Activated CD8-positive, alpha-beta T cell treated with anti-CD3 and anti-CD28 coated beads for 36 hours (primary cell): ENCODE results near the gene CC2D1A. TPM values are rescaled to one million over a fixed set of nuclear protein-coding genes. Genes with fewer than 3 reads are reported as not detected.

ENCODE experiments used
- ATAC-seq: fragments of 200-7000 bp; cut with Tn5 transposase; one replicate; pipeline ENCODE4 v1.10.0; 2021; ENCODE audit warnings: mild to moderate bottlenecking, moderate library complexity
- CTCF ChIA-PET: fragments of 350-600 bp; sonication (Branson Sonifier 250); formaldehyde crosslinking; loops from one replicate; lab custom pipeline; 2021; ENCODE audit warnings: antibody characterized with exemption; lab: Charles Lee
- POLR2A ChIA-PET: fragments of 350-600 bp; sonication (Branson Sonifier 250); formaldehyde crosslinking; loops from one replicate; lab custom pipeline; 2021; ENCODE audit warnings: antibody characterized with exemption; lab: Charles Lee
- DNase-seq: peaks from one replicate; pipeline ENCODE4 v3.0.0-alpha.2; 2020
- H3K27ac Mint-ChIP-seq: one replicate; pipeline ENCODE4 v1.8.0; 2021; ENCODE audit warnings: mild to moderate bottlenecking, mixed read lengths
- H3K27me3 Mint-ChIP-seq: one replicate; pipeline ENCODE4 v1.8.0; 2021; ENCODE audit warnings: mixed read lengths
- H3K36me3 Mint-ChIP-seq: one replicate; pipeline ENCODE4 v1.8.0; 2021; ENCODE audit warnings: low read depth, mixed read lengths
- H3K4me1 Mint-ChIP-seq: one replicate; pipeline ENCODE4 v1.8.0; 2021; ENCODE audit warnings: low read depth, mixed read lengths
- H3K4me3 Mint-ChIP-seq: one replicate; pipeline ENCODE4 v1.8.0; 2021; ENCODE audit warnings: mild to moderate bottlenecking, moderate library complexity, mixed read lengths
- H3K9me3 Mint-ChIP-seq: one replicate; pipeline ENCODE4 v1.8.0; 2021; ENCODE audit warnings: mixed read lengths
- intact Hi-C: fragments of 100-400 bp; cut with micrococcal nuclease; formaldehyde crosslinking; loops from one replicate; pipeline ENCODE4 v1.10.0; 2022
- total RNA-seq, 2 experiments: library from RNA; stranded (reverse); gene quantifications; one replicate each; pipeline ENCODE4 v1.2.3, GENCODE V29; 2021
- TF ChIP-seq, protein P1 (sequence below): fragments of 200-600 bp; IDR thresholded peaks from one replicate; pipeline ENCODE4 v1.8.0; 2022; ENCODE audit warnings: antibody characterized with exemption, mild to moderate bottlenecking

CC2D1A gene
- total RNA-seq, 2 experiments from 2014 or later, result 22.4 to 23.8 TPM

DNA sequence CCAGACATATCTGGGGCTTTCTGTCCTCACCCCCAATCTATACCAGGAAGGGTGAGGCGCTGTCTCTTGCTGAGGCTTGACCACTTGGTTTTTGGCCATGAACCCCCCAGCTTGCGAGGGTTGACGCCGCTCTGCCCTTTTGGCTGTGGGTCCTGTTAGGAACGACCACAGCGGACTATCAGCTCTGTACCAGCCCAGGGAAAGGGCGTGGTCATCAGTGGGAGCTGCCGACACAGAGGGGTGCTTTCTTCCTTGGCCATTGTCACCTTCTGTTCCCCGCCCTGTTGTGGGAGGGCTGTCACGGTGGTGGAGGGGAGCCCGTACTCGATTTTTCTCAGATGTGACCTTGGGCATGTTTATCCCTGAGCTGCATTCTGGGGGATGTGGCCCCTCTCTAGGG, 52.0 kb downstream of the CC2D1A start:
- ChIA-PET CTCF (no interaction called here), POLR2A (no interaction called here)
- Mint-ChIP-seq H3K36me3 (peaks cover 17% of the 10 kb centered on the region), H3K9me3 (no peaks in the 10 kb centered on the region), H3K27me3 (no peaks in the 10 kb centered on the region), H3K4me1 (peaks cover 9% of the 10 kb centered on the region), H3K4me3 (no peak overlapping the region), H3K27ac (no peak overlapping the region)
- DNase-seq, result no peak
- no peak for ATAC-seq
- TF ChIP-seq, protein P1, sequence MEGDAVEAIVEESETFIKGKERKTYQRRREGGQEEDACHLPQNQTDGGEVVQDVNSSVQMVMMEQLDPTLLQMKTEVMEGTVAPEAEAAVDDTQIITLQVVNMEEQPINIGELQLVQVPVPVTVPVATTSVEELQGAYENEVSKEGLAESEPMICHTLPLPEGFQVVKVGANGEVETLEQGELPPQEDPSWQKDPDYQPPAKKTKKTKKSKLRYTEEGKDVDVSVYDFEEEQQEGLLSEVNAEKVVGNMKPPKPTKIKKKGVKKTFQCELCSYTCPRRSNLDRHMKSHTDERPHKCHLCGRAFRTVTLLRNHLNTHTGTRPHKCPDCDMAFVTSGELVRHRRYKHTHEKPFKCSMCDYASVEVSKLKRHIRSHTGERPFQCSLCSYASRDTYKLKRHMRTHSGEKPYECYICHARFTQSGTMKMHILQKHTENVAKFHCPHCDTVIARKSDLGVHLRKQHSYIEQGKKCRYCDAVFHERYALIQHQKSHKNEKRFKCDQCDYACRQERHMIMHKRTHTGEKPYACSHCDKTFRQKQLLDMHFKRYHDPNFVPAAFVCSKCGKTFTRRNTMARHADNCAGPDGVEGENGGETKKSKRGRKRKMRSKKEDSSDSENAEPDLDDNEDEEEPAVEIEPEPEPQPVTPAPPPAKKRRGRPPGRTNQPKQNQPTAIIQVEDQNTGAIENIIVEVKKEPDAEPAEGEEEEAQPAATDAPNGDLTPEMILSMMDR, result no peak
- intact Hi-C loops, result no loop called here

DNA sequence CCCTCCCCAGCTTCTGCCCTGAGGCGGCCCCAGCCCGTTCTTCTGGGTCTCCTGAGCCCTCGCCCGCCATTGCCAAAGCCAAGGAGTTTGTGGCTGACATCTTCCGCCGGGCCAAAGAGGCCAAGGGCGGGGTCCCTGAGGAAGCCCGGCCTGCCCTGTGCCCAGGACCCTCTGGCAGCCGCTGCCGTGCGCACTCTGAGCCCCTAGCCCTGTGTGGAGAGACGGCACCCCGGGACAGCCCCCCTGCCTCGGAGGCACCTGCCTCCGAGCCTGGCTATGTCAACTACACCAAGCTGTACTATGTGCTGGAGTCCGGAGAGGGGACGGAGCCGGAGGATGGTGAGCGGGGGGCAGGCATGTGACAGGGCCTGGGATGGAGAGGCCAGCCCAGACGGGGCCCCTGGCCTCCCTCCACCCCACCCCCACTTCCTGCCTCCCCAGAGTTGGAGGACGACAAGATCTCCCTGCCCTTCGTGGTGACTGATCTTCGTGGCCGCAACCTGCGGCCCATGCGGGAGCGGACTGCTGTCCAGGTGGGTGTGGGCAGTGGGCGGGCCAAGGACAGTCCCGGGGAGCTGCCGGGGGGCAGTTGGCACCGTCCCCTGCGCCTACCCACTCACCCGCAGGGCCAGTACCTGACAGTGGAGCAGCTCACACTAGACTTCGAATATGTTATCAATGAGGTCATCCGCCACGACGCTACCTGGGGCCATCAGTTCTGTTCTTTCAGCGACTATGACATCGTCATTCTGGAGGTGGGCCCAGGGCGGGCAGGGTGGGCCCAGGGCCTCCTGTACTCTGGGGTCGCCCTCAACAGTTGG, 53.4 kb downstream of the CC2D1A start:
- ChIA-PET POLR2A (interaction anchor here (0.6 to 1.6 kb wide), 2 partner anchors 20 to 946 kb away, joined by 3 to 5 read pairs; no protein-coding TSS in a partner anchor), CTCF (interaction anchor here (1.6 kb wide), 1 partner anchor 8 kb away, joined by 5 read pairs; no protein-coding TSS in a partner anchor)
- ATAC-seq, result no peak
- TF ChIP-seq, protein P1, result no peak
- Mint-ChIP-seq H3K4me3 (no peak overlapping the region), H3K27me3 (no peaks in the 10 kb centered on the region), H3K36me3 (peaks cover 15% of the 10 kb centered on the region), H3K27ac (no peak overlapping the region), H3K4me1 (no peaks in the 10 kb centered on the region), H3K9me3 (no peaks in the 10 kb centered on the region)
- intact Hi-C loops, result no loop called here
- DNase-seq, result no peak

DNA sequence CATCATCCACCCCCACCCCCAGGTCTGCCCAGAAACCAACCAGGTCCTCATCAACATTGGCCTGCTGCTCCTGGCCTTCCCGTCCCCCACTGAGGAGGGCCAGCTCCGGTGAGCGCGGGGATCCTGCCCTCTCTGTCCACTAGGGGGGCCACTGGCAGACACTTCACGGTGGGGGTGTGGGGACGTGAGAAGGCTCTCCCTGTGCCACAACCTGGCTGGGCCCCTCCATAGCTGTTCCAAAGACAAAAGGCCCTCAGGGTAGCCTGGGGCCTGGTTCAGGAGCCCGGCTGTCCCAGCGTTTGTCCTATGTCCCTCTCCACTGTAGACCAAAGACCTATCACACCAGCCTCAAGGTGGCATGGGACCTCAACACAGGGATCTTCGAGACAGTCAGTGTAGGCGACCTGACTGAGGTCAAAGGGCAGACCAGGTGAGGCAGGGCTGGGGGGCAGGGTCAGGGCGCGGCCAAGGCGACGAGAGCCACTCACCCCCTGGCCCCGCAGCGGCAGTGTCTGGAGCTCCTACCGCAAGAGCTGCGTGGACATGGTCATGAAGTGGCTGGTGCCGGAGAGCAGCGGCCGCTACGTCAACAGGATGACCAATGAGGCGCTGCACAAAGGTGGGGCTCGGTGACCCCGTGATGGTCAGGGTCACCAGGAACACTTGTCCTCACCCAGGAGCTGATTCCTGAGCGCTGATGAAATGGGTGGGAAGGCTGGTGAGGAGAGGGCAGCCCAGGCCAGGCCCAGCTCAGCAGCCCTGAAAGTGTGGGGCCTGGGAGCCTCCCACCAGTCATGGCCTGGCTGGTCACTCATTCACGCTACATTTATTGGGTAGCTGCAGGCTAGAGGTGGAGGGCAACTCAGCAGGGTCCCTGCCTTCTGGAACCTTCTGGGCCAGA, 54.2 kb downstream of the CC2D1A start:
- no peak overlapping the region for H3K27ac Mint-ChIP-seq
- intact Hi-C loops, result no loop called here
- no peaks in the 10 kb centered on the region for H3K4me1 Mint-ChIP-seq
- H3K27me3 Mint-ChIP-seq, result no peaks in the 10 kb centered on the region
- ATAC-seq (peak; percentile 53), DNase-seq (peak; percentile 43)
- no peak overlapping the region for H3K4me3 Mint-ChIP-seq
- ChIA-PET POLR2A (interaction anchor here (1.6 to 1.7 kb wide), 2 partner anchors 19 to 45 kb away, joined by 5 read pairs; partner anchors contain the start of gene RFX1), CTCF (interaction anchor here (1.1 to 1.6 kb wide), 2 partner anchors 8 to 72 kb away, joined by 3 to 5 read pairs; partner anchors contain the start of gene IL27RA)
- no peaks in the 10 kb centered on the region for H3K9me3 Mint-ChIP-seq
- H3K36me3 Mint-ChIP-seq, result peaks cover 11% of the 10 kb centered on the region
- TF ChIP-seq, protein P1, result peak; percentile 42

DNA sequence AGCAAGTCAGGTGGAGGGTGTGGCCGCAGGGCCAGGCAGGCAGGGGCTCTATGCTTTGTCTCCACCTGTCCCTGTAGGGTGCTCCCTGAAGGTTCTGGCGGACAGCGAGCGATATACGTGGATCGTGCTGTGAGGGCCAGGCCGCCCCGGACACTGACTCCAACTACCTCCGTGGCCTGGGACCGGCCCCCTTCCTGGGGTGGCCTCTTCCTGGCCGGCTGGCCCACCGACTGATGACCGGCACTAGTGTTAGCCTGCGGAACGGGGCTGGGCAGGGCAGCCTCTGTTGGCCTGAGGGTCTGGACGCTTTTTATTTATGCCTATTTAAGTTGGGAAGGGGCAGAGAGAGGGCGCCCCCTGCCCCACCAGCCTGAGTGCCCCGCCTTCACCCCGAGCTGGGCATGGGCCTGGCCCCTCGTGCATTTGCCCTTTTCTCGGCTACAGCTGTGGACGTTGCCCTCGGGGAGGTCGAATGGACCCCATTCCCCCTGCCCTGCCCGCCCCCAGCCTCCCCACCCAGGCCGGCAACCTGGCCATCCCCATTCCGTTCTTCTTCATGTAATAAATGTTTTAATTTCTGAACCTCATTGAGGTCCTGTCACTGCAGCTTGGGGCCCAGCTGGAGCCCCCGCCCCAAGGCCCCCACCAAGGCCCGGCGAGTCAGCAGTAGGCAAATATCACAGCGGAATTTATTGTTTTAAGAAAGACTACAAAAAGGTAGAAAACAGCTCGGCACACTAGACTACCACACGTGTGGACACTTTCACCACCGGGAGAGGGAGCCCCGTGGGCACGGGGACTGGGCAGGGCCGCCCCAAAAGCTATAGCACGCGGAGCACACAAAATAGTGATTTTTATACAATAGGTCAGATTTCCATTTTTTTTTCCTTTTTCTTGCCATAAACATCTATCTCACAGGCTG, 55.1 kb downstream of the CC2D1A start:
- DNase-seq (no peak), ATAC-seq (no peak)
- ChIA-PET POLR2A (interaction anchor here (1.1 to 1.7 kb wide), 3 partner anchors 18 to 46 kb away, joined by 3 to 5 read pairs (median 5); partner anchors contain the start of gene RFX1), CTCF (interaction anchor here (0.7 to 1.6 kb wide), 3 partner anchors 9 to 71 kb away, joined by 3 to 5 read pairs (median 3); partner anchors contain the start of gene IL27RA)
- TF ChIP-seq, protein P1, result no peak
- Mint-ChIP-seq H3K9me3 (no peaks in the 10 kb centered on the region), H3K27ac (peak overlapping the region; percentile 25), H3K4me1 (no peaks in the 10 kb centered on the region), H3K27me3 (no peaks in the 10 kb centered on the region), H3K4me3 (no peak overlapping the region), H3K36me3 (peaks cover 11% of the 10 kb centered on the region)
- intact Hi-C loops, result no loop called here
